WTC11 (cell line): Measurements from ENCODE around the gene RAI14.

Source experiments
- CBFB ChIP-seq: sonication (generic); formaldehyde crosslinking; IDR thresholded peaks from 2 replicates; pipeline ENCODE4 v1.8.1; 2022; ENCODE audit warnings: mild to moderate bottlenecking, low read depth, missing genetic modification reagents
- E2F1 ChIP-seq: sonication (generic); formaldehyde crosslinking; IDR thresholded peaks from 2 replicates; pipeline ENCODE4 v1.8.0; 2022; ENCODE audit warnings: mild to moderate bottlenecking, missing genetic modification reagents
- GABPB1 ChIP-seq: sonication (generic); formaldehyde crosslinking; IDR thresholded peaks from 2 replicates; pipeline ENCODE4 v1.8.1; 2023; ENCODE audit warnings: mild to moderate bottlenecking, missing genetic modification reagents
- GRHL2 ChIP-seq: fragments of 250-450 bp; sonication (Bioruptor Pico); IDR thresholded peaks from 2 replicates; pipeline ENCODE4 v1.8.0; 2022; ENCODE audit warnings: mild to moderate bottlenecking, moderate library complexity; ENCODE audit not compliant: insufficient replicate concordance, severe bottlenecking
- GTF2I ChIP-seq: fragments of 250-450 bp; sonication (Bioruptor Pico); conservative IDR thresholded peaks from 2 replicates; pipeline ENCODE4 v1.4.0; 2021; ENCODE audit warnings: mild to moderate bottlenecking
- IRF1 ChIP-seq: sonication (generic); formaldehyde crosslinking; IDR thresholded peaks from 2 replicates; pipeline ENCODE4 v1.8.0; 2023; ENCODE audit warnings: missing genetic modification reagents
- NR1H2 ChIP-seq: sonication (generic); formaldehyde crosslinking; IDR thresholded peaks from 2 replicates; pipeline ENCODE4 v1.9.0; 2021; ENCODE audit warnings: mild to moderate bottlenecking, moderate library complexity, missing genetic modification reagents
- PRDM15 ChIP-seq: sonication (generic); formaldehyde crosslinking; IDR thresholded peaks from 2 replicates; pipeline ENCODE4 v1.8.0; 2022; ENCODE audit warnings: missing genetic modification reagents
- SP1 ChIP-seq: sonication (generic); formaldehyde crosslinking; conservative IDR thresholded peaks from 2 replicates; pipeline ENCODE4 v1.8.1; 2022; ENCODE audit warnings: missing genetic modification reagents
- TCF7 ChIP-seq: sonication (generic); formaldehyde crosslinking; IDR thresholded peaks from 2 replicates; pipeline ENCODE4 v1.8.0; 2022; ENCODE audit warnings: mild to moderate bottlenecking, low read depth, missing genetic modification reagents, moderate library complexity
- TEAD4 ChIP-seq: sonication (generic); formaldehyde crosslinking; IDR thresholded peaks from 2 replicates; pipeline ENCODE4 v1.8.0; 2022; ENCODE audit warnings: mild to moderate bottlenecking, missing genetic modification reagents
- ZNF121 ChIP-seq: sonication (generic); formaldehyde crosslinking; IDR thresholded peaks from 2 replicates; pipeline ENCODE4 v1.8.0; 2023; ENCODE audit warnings: missing genetic modification reagents
- TF ChIP-seq, protein P1 (sequence below): fragments of 200-600 bp; IDR thresholded peaks from 2 replicates; pipeline ENCODE4 v1.8.0; 2022; ENCODE audit warnings: antibody characterized with exemption

DNA sequence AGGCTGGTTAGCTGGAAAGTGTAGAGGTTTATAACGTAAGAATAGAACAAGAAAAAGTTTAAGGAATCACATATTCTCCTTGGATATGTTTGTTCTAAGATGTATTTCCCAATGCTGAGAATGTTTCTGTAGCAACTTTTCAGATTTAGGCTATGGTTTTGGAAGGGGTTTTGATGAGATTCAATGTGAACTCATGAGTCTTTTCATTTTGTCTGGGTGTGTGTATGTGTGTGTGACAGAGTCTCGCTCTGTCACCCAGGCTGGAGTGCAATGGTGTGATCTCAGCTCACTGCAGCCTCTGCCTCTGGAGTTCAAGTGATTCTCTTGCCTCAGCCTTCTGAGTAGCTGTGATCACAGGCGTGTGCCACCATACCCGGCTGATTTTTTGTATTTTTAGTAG lies 38.6 kb downstream of the RAI14 start:
- TF ChIP-seq, protein P1, sequence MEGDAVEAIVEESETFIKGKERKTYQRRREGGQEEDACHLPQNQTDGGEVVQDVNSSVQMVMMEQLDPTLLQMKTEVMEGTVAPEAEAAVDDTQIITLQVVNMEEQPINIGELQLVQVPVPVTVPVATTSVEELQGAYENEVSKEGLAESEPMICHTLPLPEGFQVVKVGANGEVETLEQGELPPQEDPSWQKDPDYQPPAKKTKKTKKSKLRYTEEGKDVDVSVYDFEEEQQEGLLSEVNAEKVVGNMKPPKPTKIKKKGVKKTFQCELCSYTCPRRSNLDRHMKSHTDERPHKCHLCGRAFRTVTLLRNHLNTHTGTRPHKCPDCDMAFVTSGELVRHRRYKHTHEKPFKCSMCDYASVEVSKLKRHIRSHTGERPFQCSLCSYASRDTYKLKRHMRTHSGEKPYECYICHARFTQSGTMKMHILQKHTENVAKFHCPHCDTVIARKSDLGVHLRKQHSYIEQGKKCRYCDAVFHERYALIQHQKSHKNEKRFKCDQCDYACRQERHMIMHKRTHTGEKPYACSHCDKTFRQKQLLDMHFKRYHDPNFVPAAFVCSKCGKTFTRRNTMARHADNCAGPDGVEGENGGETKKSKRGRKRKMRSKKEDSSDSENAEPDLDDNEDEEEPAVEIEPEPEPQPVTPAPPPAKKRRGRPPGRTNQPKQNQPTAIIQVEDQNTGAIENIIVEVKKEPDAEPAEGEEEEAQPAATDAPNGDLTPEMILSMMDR: no peak
- TF ChIP-seq GABPB1 (CRISPR knock-in tag) (no peak), E2F1 (no peak), SP1 (CRISPR knock-in tag) (no peak), NR1H2 (CRISPR knock-in tag) (no peak), TEAD4 (no peak), PRDM15 (CRISPR knock-in tag) (no peak), CBFB (CRISPR knock-in tag) (no peak), GTF2I (CRISPR knock-in tag) (no peak), ZNF121 (CRISPR knock-in tag) (no peak), TCF7 (CRISPR knock-in tag) (no peak), GRHL2 (CRISPR knock-in tag) (no peak), IRF1 (CRISPR knock-in tag) (no peak)
